HepG2 (cell line): ENCODE results near the gene GPR176. TPM values are rescaled to one million over a fixed set of nuclear protein-coding genes. Genes with fewer than 3 reads are reported as not detected.

Source experiments
- ATAC-seq: fragments of 200-7000 bp; cut with Tn5 transposase; 3 replicates; pipeline ENCODE4 v1.9.1; 2020; ENCODE audit warnings: mild to moderate bottlenecking, moderate library complexity
- BruUV-seq: library from RNA; stranded (reverse); fragments of 400-500 nt; replicated peaks from 2 replicates; lab custom pipeline; 2021; lab: Mats Ljungman, UMichigan
- CTCF ChIA-PET: fragments of 300-600 bp; formaldehyde crosslinking; extraction: SDS; loops from one replicate; lab custom pipeline; 2021; ENCODE audit warnings: low total read pairs, inconsistent platforms, low intra/inter-chr PET ratio; lab: Yijun Ruan, JAX
- POLR2A ChIA-PET: fragments of 350-600 bp; sonication (Branson Sonifier 250); formaldehyde crosslinking; loops from one replicate; lab custom pipeline; 2020; ENCODE audit warnings: antibody characterized with exemption, inconsistent platforms; lab: Yijun Ruan, JAX
- DNase-seq: peaks from one replicate; pipeline ENCODE4 v3.0.0-alpha.2; 2015; ENCODE audit warnings: low spot score
- FAIRE-seq: peaks from 3 replicates; lab custom pipeline; 2011; peaks lifted over from hg19 to GRCh38; lab: Jason Lieb, UNC
- H2AFZ ChIP-seq: one replicate; pipeline ENCODE4 v1.6.1; 2011; ENCODE audit warnings: low read length, inconsistent platforms
- H3K27ac ChIP-seq: fragments of 300-600 bp; 3 replicates; pipeline ENCODE4 v1.8.0; 2011; ENCODE audit warnings: mixed run types, mild to moderate bottlenecking, mixed read lengths, low read length, inconsistent platforms; ENCODE audit not compliant: insufficient read depth; ENCODE audit errors: extremely low read length
- H3K27me3 ChIP-seq, 2 experiments: fragments of 200-600 bp in 1 of 2; 2 replicates in 1 of 2; 3 replicates in 1 of 2; pipeline versions ENCODE4 v1.6.0 to v1.8.0; 2011; ENCODE audit warnings: low read length in 2 of 2, mild to moderate bottlenecking in 2 of 2, moderate library complexity in 2 of 2, inconsistent platforms in 1 of 2; ENCODE audit not compliant: insufficient read depth in 2 of 2, control insufficient read depth in 1 of 2
- H3K36me3 ChIP-seq, 2 experiments: fragments of 200-600 bp in 1 of 2; replicated peaks in 1 of 2; 2 replicates in 1 of 2; 3 replicates in 1 of 2; pipeline versions ENCODE4 v1.5.1 to v1.8.0; 2011; ENCODE audit warnings: low read length in 2 of 2, inconsistent platforms in 1 of 2; ENCODE audit not compliant: insufficient read depth in 2 of 2, control insufficient read depth in 1 of 2
- H3K4me1 ChIP-seq: 2 replicates; pipeline ENCODE4 v1.5.1; 2012; ENCODE audit warnings: low read length, inconsistent platforms; ENCODE audit not compliant: insufficient read depth
- H3K4me2 ChIP-seq: 2 replicates; pipeline ENCODE4 v1.6.0; 2011; ENCODE audit warnings: low read depth, low read length, inconsistent platforms
- H3K4me3 ChIP-seq, 3 experiments: fragments of 200-600 bp in 1 of 3; sonication (generic), shearing (Covaris generic) in 1 of 3; replicated peaks in 1 of 3; 2 replicates each; pipeline ENCODE4 v1.5.1; 2011 to 2016; ENCODE audit warnings: low read length in 3 of 3, inconsistent platforms in 2 of 3, low read depth in 2 of 3, mild to moderate bottlenecking in 2 of 3, control low read depth in 1 of 3, mixed read lengths in 1 of 3; ENCODE audit not compliant: insufficient read depth in 1 of 3
- H3K79me2 ChIP-seq: one replicate; pipeline ENCODE4 v1.6.1; 2011; ENCODE audit warnings: low read length, inconsistent platforms; ENCODE audit not compliant: insufficient read depth
- H3K9ac ChIP-seq: 2 replicates; pipeline ENCODE4 v1.6.0; 2011; ENCODE audit warnings: mild to moderate bottlenecking, low read depth, low read length, inconsistent platforms; ENCODE audit not compliant: insufficient read depth
- H3K9me3 ChIP-seq: 2 replicates; pipeline ENCODE4 v1.5.1; 2012; ENCODE audit warnings: mild to moderate bottlenecking, low read length
- H4K20me1 ChIP-seq: 2 replicates; pipeline ENCODE4 v1.6.0; 2011; ENCODE audit warnings: inconsistent platforms, mild to moderate bottlenecking, low read length, moderate library complexity; ENCODE audit not compliant: insufficient read depth
- ELF1 ChIP-seq: sonication (generic); formaldehyde crosslinking; IDR thresholded peaks from 2 replicates; pipeline ENCODE4 v1.4.0; 2020; ENCODE audit warnings: missing genetic modification reagents
- ELF3 ChIP-seq: IDR thresholded peaks from 2 replicates; pipeline ENCODE4 v1.6.1; 2016; ENCODE audit warnings: missing genetic modification reagents, missing compliant biosample characterization
- HCFC1 ChIP-seq: fragments of 150-350 bp; IDR thresholded peaks from 2 replicates; pipeline ENCODE4 v1.6.1; 2014; ENCODE audit warnings: low read depth, low read length
- MTF1 ChIP-seq: sonication (generic); formaldehyde crosslinking; IDR thresholded peaks from 2 replicates; pipeline ENCODE4 v1.5.0; 2020; ENCODE audit warnings: missing genetic modification reagents
- RBM22 ChIP-seq: fragments of 200-400 bp; formaldehyde crosslinking; optimal IDR thresholded peaks from 2 replicates; pipeline ENCODE3; 2017; ENCODE audit warnings: mild to moderate bottlenecking, low read length, moderate library complexity
- TEAD3 ChIP-seq: optimal IDR thresholded peaks from 2 replicates; pipeline ENCODE3; 2016; ENCODE audit warnings: borderline replicate concordance
- ZNF138 ChIP-seq: sonication (generic); formaldehyde crosslinking; IDR thresholded peaks from 2 replicates; pipeline ENCODE4 v1.5.0; 2020; ENCODE audit warnings: mild to moderate bottlenecking, low read depth, missing genetic modification reagents
- ZNF550 ChIP-seq: sonication (generic); formaldehyde crosslinking; IDR thresholded peaks from 2 replicates; pipeline ENCODE4 v1.4.0; 2020; ENCODE audit warnings: mild to moderate bottlenecking, missing genetic modification reagents, borderline replicate concordance
- whole genome bisulfite sequencing: methylation state at CpG from one replicate; pipeline ENCODE4 v1.1.6; 2017; ENCODE audit warnings: low lambda C conversion rate; 5-methylcytosine and 5-hydroxymethylcytosine counted together
- in situ Hi-C: cut with HindIII; loops from 2 replicates; pipeline ENCODE4 v1.10.0; 2017; ENCODE audit warnings: low pct_unique_long_range_greater_than_20kb; ENCODE audit not compliant: extremely low pct_ligation_motif_present
- intact Hi-C: fragments of 100-400 bp; cut with micrococcal nuclease; formaldehyde crosslinking; loops from one replicate; pipeline ENCODE4 v1.10.0; 2022; ENCODE audit not compliant: unreplicated experiment
- polyA plus RNA-seq, 8 experiments: library from polyadenylated mRNA; depleted of rRNA in 3 of 8; stranded (reverse) in 7 of 8; unstranded in 1 of 8; fragments of >200 nt; fragmentation: Illumina TruSeq in 4 of 8; extraction: Trizol in 4 of 8; gene quantifications; 2 replicates each; pipeline versions ENCODE4 v1.2.1 to v1.2.3, GENCODE V29; 2011 to 2016; ENCODE audit warnings: low read depth in 4 of 8, missing spikeins in 1 of 8, mixed read lengths in 1 of 8; ENCODE audit not compliant: insufficient read depth in 1 of 8
- total RNA-seq, 5 experiments: library from RNA; depleted of rRNA; stranded (reverse); fragments of >200 nt; fragmentation: Illumina TruSeq; extraction: Trizol; gene quantifications; 2 replicates each; pipeline ENCODE4 v1.2.3, GENCODE V29; 2016; ENCODE audit warnings: low read depth in 1 of 5
- TF ChIP-seq, protein P1 (sequence below): sonication (generic); formaldehyde crosslinking; IDR thresholded peaks from 2 replicates; pipeline ENCODE4 v1.8.1; 2023; ENCODE audit warnings: mild to moderate bottlenecking, missing genetic modification reagents
- TF ChIP-seq, protein P2 (sequence below): sonication (generic); formaldehyde crosslinking; IDR thresholded peaks from 2 replicates; pipeline ENCODE4 v1.4.0; 2020; ENCODE audit warnings: low read depth, missing genetic modification reagents
- TF ChIP-seq, protein P3 (sequence below): IDR thresholded peaks from 2 replicates; pipeline ENCODE4 v1.6.1; 2016; ENCODE audit warnings: mild to moderate bottlenecking, missing biosample characterization, missing genetic modification reagents
- TF ChIP-seq, protein P4 (sequence below): sonication (generic); formaldehyde crosslinking; IDR thresholded peaks from 2 replicates; pipeline ENCODE4 v1.8.0; 2022; ENCODE audit warnings: missing genetic modification reagents, mild to moderate bottlenecking, inconsistent platforms, borderline replicate concordance
- TF ChIP-seq, protein P5 (sequence below): sonication (generic); formaldehyde crosslinking; IDR thresholded peaks from 2 replicates; pipeline ENCODE4 v1.4.0; 2020; ENCODE audit warnings: missing genetic modification reagents

GPR176 gene
- total and polyA plus RNA-seq, 2 of the 13 experiments (the other 11 are each of a cell fraction or from before 2014, with no cell fraction given): 0.11 to 0.20 TPM

DNA sequence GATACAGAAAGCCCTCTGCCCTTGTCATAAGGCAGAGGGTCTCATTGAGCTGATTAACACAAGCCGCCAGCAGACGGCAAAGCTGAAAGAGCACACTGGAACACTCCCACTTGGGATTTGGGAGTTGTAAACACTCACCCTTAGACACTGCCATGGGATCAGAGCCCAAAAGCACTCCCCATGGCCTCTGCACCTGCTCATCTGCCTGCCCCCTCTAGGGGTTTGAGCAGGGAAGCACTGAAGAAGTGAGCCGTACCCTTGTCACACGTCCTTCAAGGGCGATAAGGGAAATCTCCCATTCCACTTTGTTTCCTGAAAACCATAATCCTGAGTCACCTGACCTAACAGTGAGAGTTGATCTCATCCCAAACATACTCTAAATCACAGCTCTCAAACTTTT, 152.1 kb downstream of the GPR176 start:
- Histone ChIP-seq H3K9ac (no peak overlapping the region), H3K4me2 (no peak overlapping the region), H2AFZ (no peak overlapping the region), H4K20me1 (no peaks in the 10 kb centered on the region), H3K36me3 (no peaks in the 10 kb centered on the region), H3K4me1 (no peaks in the 10 kb centered on the region), H3K27ac (no peak overlapping the region), H3K27me3 (peaks cover 0 to 6% of the 10 kb centered on the region in 2 experiments; a peak in 1 of 5 replicates), H3K4me3 (no peak overlapping the region), H3K79me2 (no peaks in the 10 kb centered on the region), H3K9me3 (no peaks in the 10 kb centered on the region)
- DNase-seq (no peak), FAIRE-seq (no peak), ATAC-seq (no peak)
- intact Hi-C loops: no loop called here
- ChIA-PET POLR2A (no interaction called here), CTCF (no interaction called here)
- in situ Hi-C loops: loop anchor here (10.0 kb wide), 1 partner anchor 163 kb away; no protein-coding TSS in a partner anchor
- WGBS: 68% methylated on average over 5 of the region's 5 CpGs
- BruUV-seq: no TSS peak
- TF ChIP-seq ZNF550 (CRISPR knock-in tag) (no peak), MTF1 (CRISPR knock-in tag) (no peak), TEAD3 (CRISPR knock-in tag) (no peak), HCFC1 (no peak), ZNF138 (CRISPR knock-in tag) (no peak), ELF1 (CRISPR knock-in tag) (no peak), RBM22 (no peak), ELF3 (CRISPR knock-in tag) (no peak)
- TF ChIP-seq, protein P1, sequence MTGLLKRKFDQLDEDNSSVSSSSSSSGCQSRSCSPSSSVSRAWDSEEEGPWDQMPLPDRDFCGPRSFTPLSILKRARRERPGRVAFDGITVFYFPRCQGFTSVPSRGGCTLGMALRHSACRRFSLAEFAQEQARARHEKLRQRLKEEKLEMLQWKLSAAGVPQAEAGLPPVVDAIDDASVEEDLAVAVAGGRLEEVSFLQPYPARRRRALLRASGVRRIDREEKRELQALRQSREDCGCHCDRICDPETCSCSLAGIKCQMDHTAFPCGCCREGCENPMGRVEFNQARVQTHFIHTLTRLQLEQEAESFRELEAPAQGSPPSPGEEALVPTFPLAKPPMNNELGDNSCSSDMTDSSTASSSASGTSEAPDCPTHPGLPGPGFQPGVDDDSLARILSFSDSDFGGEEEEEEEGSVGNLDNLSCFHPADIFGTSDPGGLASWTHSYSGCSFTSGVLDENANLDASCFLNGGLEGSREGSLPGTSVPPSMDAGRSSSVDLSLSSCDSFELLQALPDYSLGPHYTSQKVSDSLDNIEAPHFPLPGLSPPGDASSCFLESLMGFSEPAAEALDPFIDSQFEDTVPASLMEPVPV (CRISPR knock-in tag): no peak
- TF ChIP-seq, protein P2, sequence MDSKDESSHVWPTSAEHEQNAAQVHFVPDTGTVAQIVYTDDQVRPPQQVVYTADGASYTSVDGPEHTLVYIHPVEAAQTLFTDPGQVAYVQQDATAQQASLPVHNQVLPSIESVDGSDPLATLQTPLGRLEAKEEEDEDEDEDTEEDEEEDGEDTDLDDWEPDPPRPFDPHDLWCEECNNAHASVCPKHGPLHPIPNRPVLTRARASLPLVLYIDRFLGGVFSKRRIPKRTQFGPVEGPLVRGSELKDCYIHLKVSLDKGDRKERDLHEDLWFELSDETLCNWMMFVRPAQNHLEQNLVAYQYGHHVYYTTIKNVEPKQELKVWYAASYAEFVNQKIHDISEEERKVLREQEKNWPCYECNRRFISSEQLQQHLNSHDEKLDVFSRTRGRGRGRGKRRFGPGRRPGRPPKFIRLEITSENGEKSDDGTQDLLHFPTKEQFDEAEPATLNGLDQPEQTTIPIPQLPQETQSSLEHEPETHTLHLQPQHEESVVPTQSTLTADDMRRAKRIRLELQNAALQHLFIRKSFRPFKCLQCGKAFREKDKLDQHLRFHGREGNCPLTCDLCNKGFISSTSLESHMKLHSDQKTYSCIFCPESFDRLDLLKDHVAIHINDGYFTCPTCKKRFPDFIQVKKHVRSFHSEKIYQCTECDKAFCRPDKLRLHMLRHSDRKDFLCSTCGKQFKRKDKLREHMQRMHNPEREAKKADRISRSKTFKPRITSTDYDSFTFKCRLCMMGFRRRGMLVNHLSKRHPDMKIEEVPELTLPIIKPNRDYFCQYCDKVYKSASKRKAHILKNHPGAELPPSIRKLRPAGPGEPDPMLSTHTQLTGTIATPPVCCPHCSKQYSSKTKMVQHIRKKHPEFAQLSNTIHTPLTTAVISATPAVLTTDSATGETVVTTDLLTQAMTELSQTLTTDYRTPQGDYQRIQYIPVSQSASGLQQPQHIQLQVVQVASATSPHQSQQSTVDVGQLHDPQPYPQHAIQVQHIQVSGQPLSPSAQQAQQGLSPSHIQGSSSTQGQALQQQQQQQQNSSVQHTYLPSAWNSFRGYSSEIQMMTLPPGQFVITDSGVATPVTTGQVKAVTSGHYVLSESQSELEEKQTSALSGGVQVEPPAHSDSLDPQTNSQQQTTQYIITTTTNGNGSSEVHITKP (CRISPR knock-in tag): no peak
- TF ChIP-seq, protein P3, sequence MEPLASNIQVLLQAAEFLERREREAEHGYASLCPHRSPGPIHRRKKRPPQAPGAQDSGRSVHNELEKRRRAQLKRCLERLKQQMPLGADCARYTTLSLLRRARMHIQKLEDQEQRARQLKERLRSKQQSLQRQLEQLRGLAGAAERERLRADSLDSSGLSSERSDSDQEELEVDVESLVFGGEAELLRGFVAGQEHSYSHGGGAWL: no peak
- TF ChIP-seq, protein P4, sequence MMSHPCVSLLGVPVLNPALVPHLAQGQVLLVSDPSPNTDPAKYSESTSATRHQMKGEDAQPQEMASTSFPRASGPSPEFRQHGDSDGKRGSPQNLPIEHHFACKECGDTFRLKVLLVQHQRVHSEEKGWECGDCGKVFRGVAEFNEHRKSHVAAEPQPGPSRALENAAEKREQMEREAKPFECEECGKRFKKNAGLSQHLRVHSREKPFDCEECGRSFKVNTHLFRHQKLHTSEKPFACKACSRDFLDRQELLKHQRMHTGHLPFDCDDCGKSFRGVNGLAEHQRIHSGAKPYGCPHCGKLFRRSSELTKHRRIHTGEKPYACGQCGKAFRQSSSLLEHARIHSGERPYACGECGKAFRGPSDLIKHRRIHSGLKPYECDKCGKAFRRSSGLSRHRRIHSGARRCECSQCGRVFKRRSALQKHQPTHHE (CRISPR knock-in tag): no peak
- TF ChIP-seq, protein P5, sequence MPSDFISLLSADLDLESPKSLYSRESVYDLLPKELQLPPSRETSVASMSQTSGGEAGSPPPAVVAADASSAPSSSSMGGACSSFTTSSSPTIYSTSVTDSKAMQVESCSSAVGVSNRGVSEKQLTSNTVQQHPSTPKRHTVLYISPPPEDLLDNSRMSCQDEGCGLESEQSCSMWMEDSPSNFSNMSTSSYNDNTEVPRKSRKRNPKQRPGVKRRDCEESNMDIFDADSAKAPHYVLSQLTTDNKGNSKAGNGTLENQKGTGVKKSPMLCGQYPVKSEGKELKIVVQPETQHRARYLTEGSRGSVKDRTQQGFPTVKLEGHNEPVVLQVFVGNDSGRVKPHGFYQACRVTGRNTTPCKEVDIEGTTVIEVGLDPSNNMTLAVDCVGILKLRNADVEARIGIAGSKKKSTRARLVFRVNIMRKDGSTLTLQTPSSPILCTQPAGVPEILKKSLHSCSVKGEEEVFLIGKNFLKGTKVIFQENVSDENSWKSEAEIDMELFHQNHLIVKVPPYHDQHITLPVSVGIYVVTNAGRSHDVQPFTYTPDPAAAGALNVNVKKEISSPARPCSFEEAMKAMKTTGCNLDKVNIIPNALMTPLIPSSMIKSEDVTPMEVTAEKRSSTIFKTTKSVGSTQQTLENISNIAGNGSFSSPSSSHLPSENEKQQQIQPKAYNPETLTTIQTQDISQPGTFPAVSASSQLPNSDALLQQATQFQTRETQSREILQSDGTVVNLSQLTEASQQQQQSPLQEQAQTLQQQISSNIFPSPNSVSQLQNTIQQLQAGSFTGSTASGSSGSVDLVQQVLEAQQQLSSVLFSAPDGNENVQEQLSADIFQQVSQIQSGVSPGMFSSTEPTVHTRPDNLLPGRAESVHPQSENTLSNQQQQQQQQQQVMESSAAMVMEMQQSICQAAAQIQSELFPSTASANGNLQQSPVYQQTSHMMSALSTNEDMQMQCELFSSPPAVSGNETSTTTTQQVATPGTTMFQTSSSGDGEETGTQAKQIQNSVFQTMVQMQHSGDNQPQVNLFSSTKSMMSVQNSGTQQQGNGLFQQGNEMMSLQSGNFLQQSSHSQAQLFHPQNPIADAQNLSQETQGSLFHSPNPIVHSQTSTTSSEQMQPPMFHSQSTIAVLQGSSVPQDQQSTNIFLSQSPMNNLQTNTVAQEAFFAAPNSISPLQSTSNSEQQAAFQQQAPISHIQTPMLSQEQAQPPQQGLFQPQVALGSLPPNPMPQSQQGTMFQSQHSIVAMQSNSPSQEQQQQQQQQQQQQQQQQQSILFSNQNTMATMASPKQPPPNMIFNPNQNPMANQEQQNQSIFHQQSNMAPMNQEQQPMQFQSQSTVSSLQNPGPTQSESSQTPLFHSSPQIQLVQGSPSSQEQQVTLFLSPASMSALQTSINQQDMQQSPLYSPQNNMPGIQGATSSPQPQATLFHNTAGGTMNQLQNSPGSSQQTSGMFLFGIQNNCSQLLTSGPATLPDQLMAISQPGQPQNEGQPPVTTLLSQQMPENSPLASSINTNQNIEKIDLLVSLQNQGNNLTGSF (CRISPR knock-in tag): no peak
